PC-3 (cell line): Measurements from ENCODE around the gene PAX5.

ENCODE experiments used
- EZH2 ChIP-seq: fragments of 300-600 bp; sonication (generic); IDR thresholded peaks from one replicate; pipeline ENCODE4 v1.6.1; 2017; ENCODE audit warnings: antibody characterized with exemption, mild to moderate bottlenecking, low read length; ENCODE audit not compliant: unreplicated experiment
- TF ChIP-seq, protein P1 (sequence below): fragments of 300-600 bp; sonication (generic); conservative IDR thresholded peaks from 2 replicates; pipeline ENCODE4 v1.5.1; 2017; ENCODE audit warnings: antibody characterized with exemption, low read depth, mild to moderate bottlenecking, low read length

DNA sequence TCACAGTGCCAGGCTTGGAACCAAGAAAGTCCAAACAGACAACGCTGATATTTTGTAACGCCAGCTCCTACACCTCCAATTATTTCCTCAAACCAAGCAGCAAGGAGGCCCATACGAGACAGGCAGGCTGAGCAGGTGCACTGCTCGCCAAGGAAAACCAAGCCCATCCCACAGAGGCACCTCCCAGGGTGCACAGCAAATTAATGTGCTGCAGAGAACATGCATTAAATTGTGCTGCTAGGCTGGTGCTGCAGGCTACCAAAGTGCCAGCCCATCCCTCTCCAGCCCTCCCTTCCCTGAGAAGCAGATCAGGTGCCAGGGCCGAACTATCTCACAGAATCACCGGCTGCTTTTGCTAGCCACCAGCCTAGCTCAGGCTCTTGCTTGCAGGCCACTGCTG is 137.8 kb downstream of the PAX5 start:
- TF ChIP-seq, protein P1, sequence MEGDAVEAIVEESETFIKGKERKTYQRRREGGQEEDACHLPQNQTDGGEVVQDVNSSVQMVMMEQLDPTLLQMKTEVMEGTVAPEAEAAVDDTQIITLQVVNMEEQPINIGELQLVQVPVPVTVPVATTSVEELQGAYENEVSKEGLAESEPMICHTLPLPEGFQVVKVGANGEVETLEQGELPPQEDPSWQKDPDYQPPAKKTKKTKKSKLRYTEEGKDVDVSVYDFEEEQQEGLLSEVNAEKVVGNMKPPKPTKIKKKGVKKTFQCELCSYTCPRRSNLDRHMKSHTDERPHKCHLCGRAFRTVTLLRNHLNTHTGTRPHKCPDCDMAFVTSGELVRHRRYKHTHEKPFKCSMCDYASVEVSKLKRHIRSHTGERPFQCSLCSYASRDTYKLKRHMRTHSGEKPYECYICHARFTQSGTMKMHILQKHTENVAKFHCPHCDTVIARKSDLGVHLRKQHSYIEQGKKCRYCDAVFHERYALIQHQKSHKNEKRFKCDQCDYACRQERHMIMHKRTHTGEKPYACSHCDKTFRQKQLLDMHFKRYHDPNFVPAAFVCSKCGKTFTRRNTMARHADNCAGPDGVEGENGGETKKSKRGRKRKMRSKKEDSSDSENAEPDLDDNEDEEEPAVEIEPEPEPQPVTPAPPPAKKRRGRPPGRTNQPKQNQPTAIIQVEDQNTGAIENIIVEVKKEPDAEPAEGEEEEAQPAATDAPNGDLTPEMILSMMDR: no peak
- no peak for TF ChIP-seq EZH2
